Activated CD4-positive, alpha-beta T cell treated with anti-CD3 and anti-CD28 coated beads, Interleukin-2, amount 50 U/mL, for 1 hour (primary cell): Measurements from ENCODE around the gene NDUFB5.

Source experiments
- DNase-seq: peaks from one replicate; pipeline ENCODE4 v3.0.0-alpha.2; 2020

NDUFB5 gene

GRCh38 chr3:179604321-179605078 lies at the start of gene NDUFB5, which contains the start of gene MRPL47:
NDUFB5 (plus strand) TSS chr3:179604794; CDS start chr3:179604816, 22 bp downstream.
MRPL47 (minus strand) TSS chr3:179604638; CDS start chr3:179604624, 14 bp downstream.
- peak; percentile 89 for DNase-seq

DNA sequence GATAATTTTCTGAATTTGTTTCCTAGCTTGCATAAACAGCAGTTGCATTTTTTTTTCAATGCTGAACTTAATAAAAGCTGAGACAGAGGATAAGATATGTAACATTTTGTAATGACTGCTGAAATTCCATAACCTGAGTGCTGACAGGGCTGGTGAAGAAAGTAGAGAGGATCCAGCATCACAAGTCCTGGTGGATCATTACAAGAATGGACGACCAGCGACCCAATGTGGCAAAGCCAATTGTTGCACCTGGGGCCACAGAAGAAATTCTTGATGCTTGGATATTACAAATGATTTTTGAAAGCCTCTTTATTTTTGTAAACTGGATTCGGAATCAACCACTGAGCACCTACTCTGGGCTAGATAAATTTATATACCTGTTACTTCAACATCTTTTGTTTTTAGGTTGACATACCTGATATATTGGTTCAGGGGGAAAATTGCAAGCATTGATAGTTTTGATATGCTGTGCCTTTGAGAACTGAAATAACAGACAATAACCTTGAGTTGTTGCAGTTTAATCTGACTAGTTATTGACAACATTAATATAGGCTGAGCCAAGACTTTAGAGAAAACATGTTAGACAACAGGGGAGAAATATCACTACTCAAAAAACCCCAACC lies 45.7 kb upstream of the NDUFB5 start:
- DNase-seq, result peak; percentile 37

GRCh38 chr3:179560791-179561190 lies 43.8 kb upstream of the NDUFB5 start:
- no peak for DNase-seq

- DNase-seq, result peak; percentile 98
Observed at GRCh38 chr3:179562591-179563270, 41.9 kb upstream of the NDUFB5 start, which contains the start of gene ACTL6A. ACTL6A (plus strand) TSS chr3:179562926; CDS start chr3:179563093, 167 bp downstream.

GRCh38 chr3:179563271-179563783 lies 41.3 kb upstream of the NDUFB5 start:
- peak; percentile 60 for DNase-seq

GRCh38 chr3:179565496-179565895 lies 39.1 kb upstream of the NDUFB5 start:
- no peak for DNase-seq

DNA sequence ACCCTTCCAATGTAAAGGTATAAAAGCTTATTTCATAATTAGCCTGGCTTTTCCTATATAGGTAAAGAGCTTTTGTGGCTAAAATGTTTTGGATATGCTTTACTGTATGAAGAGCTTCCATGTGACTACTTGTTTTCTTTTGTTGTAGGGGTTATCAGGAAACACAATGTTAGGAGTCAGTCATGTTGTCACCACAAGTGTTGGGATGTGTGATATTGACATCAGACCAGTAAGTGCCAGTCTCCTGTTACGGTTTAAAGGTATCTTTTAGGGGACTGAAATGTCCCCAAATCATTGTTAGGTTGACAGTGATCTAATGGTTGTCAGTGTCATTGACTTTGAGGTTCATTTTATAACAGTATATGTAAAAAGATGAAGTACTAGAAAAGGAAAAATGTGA lies 23.6 kb upstream of the NDUFB5 start:
- DNase-seq, result no peak

GRCh38 chr3:179589143-179589542 lies 15.5 kb upstream of the NDUFB5 start:
- no peak for DNase-seq

- no peak for DNase-seq
Observed at GRCh38 chr3:179590669-179591068, 13.9 kb upstream of the NDUFB5 start.

GRCh38 chr3:179591313-179591712 lies 13.3 kb upstream of the NDUFB5 start:
- no peak for DNase-seq

- DNase-seq, result no peak
Observed at GRCh38 chr3:179599531-179599930, 5.1 kb upstream of the NDUFB5 start.

- no peak for DNase-seq
Observed at GRCh38 chr3:179603321-179603720, 1.3 kb upstream of the NDUFB5 start.

- no peak for DNase-seq
Observed at GRCh38 chr3:179603831-179604230, 763 bp upstream of the NDUFB5 start.

DNA sequence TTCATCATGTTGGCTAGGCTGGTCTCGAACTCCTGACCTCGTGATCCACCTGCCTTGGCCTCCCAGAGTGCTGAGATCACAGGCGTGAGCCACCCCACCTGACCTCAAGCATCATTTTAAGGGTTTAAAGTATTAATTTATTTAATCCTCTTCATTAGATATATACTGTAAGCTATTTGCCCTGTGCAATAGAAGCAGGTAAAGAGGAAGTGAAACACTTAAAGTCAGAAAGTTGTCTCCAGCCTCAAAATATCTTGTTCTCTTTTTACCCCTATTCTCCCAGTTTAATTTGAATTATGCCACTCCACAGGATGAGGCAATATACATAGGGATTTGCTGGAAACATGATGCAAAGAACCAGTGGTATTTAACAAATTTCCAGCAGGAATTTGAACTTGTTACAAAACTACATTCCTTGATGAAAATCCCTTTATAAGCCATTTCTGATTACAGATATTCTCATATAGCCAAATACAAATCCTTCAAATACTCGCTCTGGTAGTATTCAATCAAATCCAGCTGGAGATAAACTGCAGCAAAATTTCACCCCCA lies 2.0 kb downstream of the NDUFB5 start:
- no peak for DNase-seq

GRCh38 chr3:179608931-179609720 lies 4.5 kb downstream of the NDUFB5 start:
- DNase-seq, result no peak

- DNase-seq, result no peak
Observed at GRCh38 chr3:179610066-179610465, 5.5 kb downstream of the NDUFB5 start.

- no peak for DNase-seq
Observed at GRCh38 chr3:179613807-179614206, 9.2 kb downstream of the NDUFB5 start.

DNA sequence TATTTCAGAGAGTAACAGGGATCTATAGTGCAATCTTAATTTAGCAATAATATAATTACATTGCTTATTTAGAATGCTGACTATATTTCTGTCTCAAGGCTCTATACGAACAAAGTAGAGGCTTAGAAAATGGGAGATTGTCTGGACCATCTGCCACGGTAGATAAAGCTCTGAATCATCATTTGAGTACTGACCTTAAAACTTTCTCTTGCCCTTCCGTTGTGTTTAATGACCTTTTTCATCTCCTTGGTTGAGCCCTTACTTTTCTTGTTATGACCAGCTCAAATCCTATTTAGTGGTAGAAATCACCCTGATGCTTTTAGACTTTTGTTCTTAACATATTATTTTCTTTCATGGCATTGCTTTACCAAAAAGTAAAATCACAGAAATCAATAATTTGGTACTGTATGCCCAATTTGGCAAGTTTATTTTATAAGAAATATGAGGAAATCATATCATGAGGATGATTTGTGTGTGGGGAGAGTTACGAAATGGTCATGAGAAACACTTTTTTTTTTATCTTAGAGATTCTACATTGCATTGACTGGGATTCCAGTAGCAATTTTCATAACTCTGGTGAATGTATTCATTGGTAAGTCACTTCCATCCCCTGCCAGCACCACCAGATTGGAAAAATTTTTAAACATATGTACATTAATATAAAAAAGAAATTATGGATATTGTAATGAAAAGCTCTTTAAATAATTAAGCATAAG lies 11.0 kb downstream of the NDUFB5 start:
- DNase-seq, result no peak

GRCh38 chr3:179622023-179622422 lies 17.4 kb downstream of the NDUFB5 start:
- no peak for DNase-seq

GRCh38 chr3:179624451-179624850 lies 19.9 kb downstream of the NDUFB5 start:
- DNase-seq, result no peak

- DNase-seq, result no peak
Observed at GRCh38 chr3:179630753-179631451, 26.3 kb downstream of the NDUFB5 start.
